Activated CD4-positive, alpha-beta memory T cell treated with anti-CD3 and anti-CD28 coated beads for 36 hours (primary cell): ENCODE measurements around the gene C16orf74. TPM values are rescaled to one million over a fixed set of nuclear protein-coding genes. Genes with fewer than 3 reads are reported as not detected.

Source experiments
- CTCF ChIA-PET: fragments of 350-600 bp; sonication (Branson Sonifier 250); formaldehyde crosslinking; loops from one replicate; lab custom pipeline; 2021; ENCODE audit warnings: antibody characterized with exemption, inconsistent platforms; lab: Charles Lee
- POLR2A ChIA-PET: fragments of 350-600 bp; sonication (Branson Sonifier 250); formaldehyde crosslinking; loops from one replicate; lab custom pipeline; 2021; ENCODE audit warnings: antibody characterized with exemption; lab: Charles Lee
- DNase-seq: peaks from one replicate; pipeline ENCODE4 v3.0.0-alpha.2; 2020
- H3K27ac Mint-ChIP-seq: one replicate; pipeline ENCODE4 v1.8.0; 2021; ENCODE audit warnings: mixed read lengths
- H3K27me3 Mint-ChIP-seq: one replicate; pipeline ENCODE4 v1.8.0; 2021; ENCODE audit warnings: mixed read lengths
- H3K36me3 Mint-ChIP-seq: one replicate; pipeline ENCODE4 v1.8.0; 2021; ENCODE audit warnings: mixed read lengths
- H3K4me1 Mint-ChIP-seq: one replicate; pipeline ENCODE4 v1.8.0; 2021; ENCODE audit warnings: low read depth, mixed read lengths
- H3K4me3 Mint-ChIP-seq: one replicate; pipeline ENCODE4 v1.8.0; 2021; ENCODE audit warnings: mild to moderate bottlenecking, mixed read lengths
- H3K9me3 Mint-ChIP-seq: one replicate; pipeline ENCODE4 v1.8.0; 2021; ENCODE audit warnings: mixed read lengths
- intact Hi-C: fragments of 100-400 bp; cut with micrococcal nuclease; formaldehyde crosslinking; loops from one replicate; pipeline ENCODE4 v1.15.1; 2023
- total RNA-seq, 2 experiments: library from RNA; stranded (reverse); gene quantifications; one replicate each; pipeline ENCODE4 v1.2.3, GENCODE V29; 2021

The C16orf74 gene
- total RNA-seq, 2 experiments from 2014 or later, result not detected

DNA sequence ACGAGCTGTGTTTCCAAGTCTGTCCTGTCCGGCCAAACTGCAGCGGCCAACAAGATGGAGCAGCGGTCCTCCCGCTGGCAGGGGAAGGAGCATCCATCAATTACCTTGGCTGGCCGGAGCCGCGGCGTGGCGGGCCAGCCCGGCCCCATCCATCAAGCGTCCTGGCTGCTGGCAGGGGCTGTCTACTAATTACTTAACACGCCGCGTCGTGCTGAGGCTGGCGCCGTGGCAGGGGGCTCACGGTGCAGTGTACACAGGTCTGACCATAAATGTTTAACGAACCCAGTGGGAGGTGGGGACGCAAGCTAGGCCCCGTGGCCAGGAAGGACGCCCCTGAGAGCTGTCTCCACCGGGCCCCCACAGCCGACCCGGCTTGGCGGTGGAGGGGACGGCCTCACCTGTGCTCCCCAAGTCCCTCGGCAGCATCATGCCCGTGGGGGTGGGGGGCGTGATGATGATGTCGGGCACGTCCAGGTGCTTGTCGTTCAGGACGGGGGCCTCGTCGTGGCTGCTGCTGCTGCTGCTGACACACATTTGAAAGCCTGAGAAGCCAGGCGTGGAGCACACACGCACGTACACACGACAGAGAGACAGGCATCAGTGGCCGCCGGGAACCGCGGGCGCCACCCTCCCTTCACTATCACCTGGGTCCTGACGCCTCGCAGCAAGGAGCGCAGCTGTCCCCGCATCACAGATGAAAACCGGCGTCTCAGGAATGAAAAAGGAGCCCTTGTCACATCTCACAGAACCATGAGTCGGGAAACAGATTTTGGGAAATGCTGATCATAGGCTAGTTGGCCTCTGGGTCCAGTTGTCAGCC lies 40.9 kb downstream of the C16orf74 start:
- Mint-ChIP-seq H3K4me3 (no peak overlapping the region), H3K27ac (no peak overlapping the region), H3K4me1 (no peaks in the 10 kb centered on the region), H3K27me3 (no peaks in the 10 kb centered on the region), H3K9me3 (peaks cover 5% of the 10 kb centered on the region), H3K36me3 (no peaks in the 10 kb centered on the region)
- intact Hi-C loops, result no loop called here
- POLR2A ChIA-PET, result no interaction called here
- no peak for DNase-seq
- CTCF ChIA-PET, result interaction anchor here (1.9 kb wide), 1 partner anchor 9 kb away, joined by 5 read pairs; no protein-coding TSS in a partner anchor

DNA sequence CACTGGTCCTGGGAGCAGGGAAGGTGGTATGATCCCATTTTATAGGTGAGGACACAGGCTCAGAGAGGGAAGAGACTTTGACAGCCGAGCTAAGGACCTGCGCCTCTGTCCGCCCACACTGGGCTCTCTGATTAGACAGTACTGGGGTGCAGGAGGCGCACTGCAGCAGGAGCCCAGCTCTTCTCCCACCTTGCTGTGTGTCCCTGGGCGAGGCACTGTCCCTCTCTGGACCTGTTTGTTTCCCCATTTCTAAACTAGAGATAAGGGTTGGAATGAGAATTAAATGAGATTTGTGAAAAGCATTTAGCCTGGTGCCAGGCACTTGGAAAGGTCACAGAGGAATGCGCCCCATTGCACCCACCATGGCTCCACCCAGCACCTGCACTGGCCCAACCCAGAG lies 42.6 kb downstream of the C16orf74 start:
- Mint-ChIP-seq H3K36me3 (no peaks in the 10 kb centered on the region), H3K4me3 (no peak overlapping the region), H3K27ac (no peak overlapping the region), H3K4me1 (no peaks in the 10 kb centered on the region), H3K9me3 (peaks cover 5% of the 10 kb centered on the region), H3K27me3 (no peaks in the 10 kb centered on the region)
- DNase-seq, result no peak
- intact Hi-C loops, result no loop called here
- ChIA-PET CTCF (interaction anchor here (1.4 to 1.9 kb wide), 2 partner anchors 9 to 11 kb away, joined by 5 to 6 read pairs; no protein-coding TSS in a partner anchor), POLR2A (no interaction called here)

DNA sequence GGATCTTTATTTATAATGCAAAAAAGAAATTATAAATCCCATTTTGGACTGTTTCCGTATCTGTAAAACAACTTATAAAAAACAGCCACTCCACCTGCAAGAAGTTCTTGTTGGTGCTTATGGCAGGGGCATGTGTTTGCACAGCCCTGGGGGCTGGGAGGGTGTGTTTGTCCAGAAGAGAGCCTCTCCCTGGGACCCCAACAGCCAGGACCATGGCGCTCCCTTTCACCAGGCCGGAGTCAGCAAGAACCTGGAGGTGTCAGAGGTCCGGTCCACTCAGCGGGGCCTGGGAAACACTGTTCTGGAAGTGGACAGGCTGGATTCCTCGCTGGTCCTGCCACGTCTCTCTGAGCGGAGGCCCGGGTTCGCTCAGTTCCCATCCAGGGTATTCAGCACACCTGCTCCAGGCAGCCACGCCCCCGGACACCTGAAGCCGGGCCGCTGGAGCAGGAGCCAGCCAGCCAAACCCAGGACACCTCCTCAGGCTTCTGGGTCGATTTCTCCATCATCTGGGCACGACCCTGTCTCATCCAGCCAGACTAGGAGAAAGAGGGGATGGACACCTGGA lies 43.3 kb downstream of the C16orf74 start:
- H3K27ac Mint-ChIP-seq, result no peak overlapping the region
- H3K36me3 Mint-ChIP-seq, result no peaks in the 10 kb centered on the region
- H3K9me3 Mint-ChIP-seq, result peaks cover 5% of the 10 kb centered on the region
- ChIA-PET POLR2A (no interaction called here), CTCF (no interaction called here)
- intact Hi-C loops, result no loop called here
- no peak overlapping the region for H3K4me3 Mint-ChIP-seq
- no peaks in the 10 kb centered on the region for H3K4me1 Mint-ChIP-seq
- H3K27me3 Mint-ChIP-seq, result no peaks in the 10 kb centered on the region
- no peak for DNase-seq

DNA sequence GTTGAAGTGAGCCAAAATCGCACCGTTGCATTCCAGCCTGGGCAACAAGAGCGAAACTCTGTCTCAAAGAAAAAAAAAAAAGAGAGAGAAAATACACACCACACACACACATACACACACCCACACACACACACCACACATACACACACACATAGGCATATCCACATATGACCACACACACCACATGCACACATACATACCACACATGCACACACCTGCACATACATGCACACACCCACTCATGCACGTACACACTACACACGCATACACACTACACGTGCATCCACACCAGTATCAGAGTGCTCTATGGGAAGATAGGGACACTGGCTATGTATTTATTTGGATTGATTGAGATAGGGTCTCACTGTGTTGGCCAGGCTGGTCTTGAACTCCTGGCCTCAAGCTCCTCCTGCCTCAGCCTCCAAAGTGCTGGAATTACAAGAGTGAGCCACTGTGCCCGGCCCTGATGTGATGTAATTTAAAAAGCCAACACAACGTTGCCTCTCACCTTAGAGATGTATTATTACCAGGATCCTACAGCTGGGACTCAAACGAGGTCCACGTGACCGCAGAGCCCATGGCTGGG lies 44.4 kb downstream of the C16orf74 start:
- ChIA-PET POLR2A (no interaction called here), CTCF (no interaction called here)
- intact Hi-C loops, result no loop called here
- peaks cover 6% of the 10 kb centered on the region for H3K9me3 Mint-ChIP-seq
- no peak overlapping the region for H3K27ac Mint-ChIP-seq
- no peaks in the 10 kb centered on the region for H3K27me3 Mint-ChIP-seq
- H3K4me1 Mint-ChIP-seq, result no peaks in the 10 kb centered on the region
- no peak for DNase-seq
- no peak overlapping the region for H3K4me3 Mint-ChIP-seq
- no peaks in the 10 kb centered on the region for H3K36me3 Mint-ChIP-seq

DNA sequence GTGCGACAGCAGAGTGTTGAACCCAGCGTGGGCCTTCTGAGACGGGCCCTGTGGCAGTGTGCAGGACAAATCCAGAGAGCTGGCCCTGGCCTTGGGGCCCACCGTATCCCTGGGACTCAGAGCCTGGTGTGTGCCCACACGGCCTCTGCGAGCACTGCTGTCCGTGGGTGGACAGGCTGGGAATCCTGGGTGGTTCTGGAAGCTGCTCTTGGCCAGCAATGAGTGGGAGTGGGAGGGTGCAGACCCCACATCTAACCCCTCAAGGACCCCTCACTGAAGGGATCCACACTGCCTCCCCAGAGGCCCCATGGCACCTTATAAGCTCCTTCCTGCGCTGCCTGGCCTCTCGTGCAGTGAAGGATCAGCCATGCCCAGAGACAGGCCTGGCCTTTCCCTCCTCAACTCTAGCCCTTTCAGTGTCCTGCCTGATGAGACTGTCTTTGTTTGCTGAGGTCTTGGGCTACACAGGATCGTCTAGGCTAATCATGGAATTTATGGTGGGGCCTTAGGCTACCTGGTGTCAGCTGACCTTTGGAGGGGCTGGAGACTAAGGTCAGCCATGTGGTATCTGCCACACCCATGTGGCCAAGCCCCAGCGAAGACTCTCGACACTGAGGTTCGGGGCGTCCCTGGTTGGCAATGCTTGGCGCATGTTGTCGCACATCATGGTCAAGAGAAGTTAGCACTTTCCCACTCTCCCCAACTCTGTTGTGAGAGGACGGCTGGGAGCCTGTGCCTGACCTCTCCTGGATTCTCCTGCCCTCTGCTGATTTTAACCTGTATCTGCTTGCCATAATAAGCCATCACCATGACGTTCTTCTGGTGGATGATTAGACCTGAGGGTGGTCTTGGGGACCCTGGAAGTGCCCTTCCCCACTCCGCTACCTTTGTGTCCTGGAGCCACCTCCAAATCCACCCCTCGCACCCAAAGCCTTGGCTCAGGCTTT lies 45.7 kb downstream of the C16orf74 start:
- CTCF ChIA-PET, result no interaction called here
- no peak overlapping the region for H3K4me3 Mint-ChIP-seq
- H3K36me3 Mint-ChIP-seq, result no peaks in the 10 kb centered on the region
- H3K27ac Mint-ChIP-seq, result no peak overlapping the region
- H3K4me1 Mint-ChIP-seq, result no peaks in the 10 kb centered on the region
- no peaks in the 10 kb centered on the region for H3K27me3 Mint-ChIP-seq
- no peak for DNase-seq
- intact Hi-C loops, result no loop called here
- POLR2A ChIA-PET, result no interaction called here
- H3K9me3 Mint-ChIP-seq, result peaks cover 7% of the 10 kb centered on the region

DNA sequence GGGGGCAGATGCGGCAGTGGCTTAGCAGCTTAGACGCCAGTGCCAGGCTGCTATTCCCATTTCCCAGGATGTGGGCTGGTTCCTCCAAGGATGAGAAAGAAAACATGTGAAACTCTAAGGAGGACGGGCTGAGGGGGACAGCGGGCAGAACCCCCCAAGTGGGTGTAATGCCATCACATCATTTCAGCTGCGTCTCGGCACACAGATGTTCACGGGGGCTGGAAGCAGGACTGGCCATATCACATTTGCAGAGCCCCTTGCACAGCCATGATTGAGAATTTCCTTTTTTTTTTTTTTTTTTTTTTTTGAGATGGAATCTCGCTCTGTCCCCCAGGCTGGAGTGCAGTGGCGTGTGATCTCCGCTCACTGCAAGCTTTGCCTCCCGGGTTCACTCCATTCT lies 46.9 kb downstream of the C16orf74 start:
- H3K36me3 Mint-ChIP-seq, result no peaks in the 10 kb centered on the region
- H3K4me3 Mint-ChIP-seq, result no peak overlapping the region
- no peaks in the 10 kb centered on the region for H3K4me1 Mint-ChIP-seq
- intact Hi-C loops, result no loop called here
- ChIA-PET POLR2A (no interaction called here), CTCF (no interaction called here)
- H3K27me3 Mint-ChIP-seq, result no peaks in the 10 kb centered on the region
- DNase-seq, result no peak
- H3K9me3 Mint-ChIP-seq, result peaks cover 7% of the 10 kb centered on the region
- H3K27ac Mint-ChIP-seq, result no peak overlapping the region

DNA sequence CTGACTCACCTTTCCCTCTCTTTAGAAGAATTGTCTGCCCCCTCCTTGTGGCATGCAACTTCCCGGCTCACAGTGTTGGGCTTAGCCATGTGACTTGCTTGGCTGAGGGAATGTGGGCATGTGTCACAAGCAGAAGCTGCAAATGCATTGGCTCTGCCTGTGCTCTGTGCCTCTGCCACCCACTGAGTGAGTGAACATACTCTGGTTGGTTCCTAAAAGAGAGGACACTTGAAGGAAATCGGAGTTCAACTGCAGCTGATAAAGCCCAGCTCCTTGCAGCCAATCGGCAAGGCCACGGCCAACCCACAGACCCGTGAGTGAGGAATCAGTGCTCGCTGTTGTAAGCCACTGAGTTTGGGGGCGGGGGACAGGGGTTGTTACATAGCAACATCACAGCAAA lies 51.3 kb downstream of the C16orf74 start:
- CTCF ChIA-PET, result no interaction called here
- DNase-seq, result no peak
- Mint-ChIP-seq H3K4me3 (no peak overlapping the region), H3K4me1 (no peaks in the 10 kb centered on the region), H3K27ac (no peak overlapping the region), H3K27me3 (peaks cover 12% of the 10 kb centered on the region), H3K36me3 (no peaks in the 10 kb centered on the region), H3K9me3 (peaks cover 7% of the 10 kb centered on the region)
- intact Hi-C loops, result no loop called here
- POLR2A ChIA-PET, result no interaction called here

DNA sequence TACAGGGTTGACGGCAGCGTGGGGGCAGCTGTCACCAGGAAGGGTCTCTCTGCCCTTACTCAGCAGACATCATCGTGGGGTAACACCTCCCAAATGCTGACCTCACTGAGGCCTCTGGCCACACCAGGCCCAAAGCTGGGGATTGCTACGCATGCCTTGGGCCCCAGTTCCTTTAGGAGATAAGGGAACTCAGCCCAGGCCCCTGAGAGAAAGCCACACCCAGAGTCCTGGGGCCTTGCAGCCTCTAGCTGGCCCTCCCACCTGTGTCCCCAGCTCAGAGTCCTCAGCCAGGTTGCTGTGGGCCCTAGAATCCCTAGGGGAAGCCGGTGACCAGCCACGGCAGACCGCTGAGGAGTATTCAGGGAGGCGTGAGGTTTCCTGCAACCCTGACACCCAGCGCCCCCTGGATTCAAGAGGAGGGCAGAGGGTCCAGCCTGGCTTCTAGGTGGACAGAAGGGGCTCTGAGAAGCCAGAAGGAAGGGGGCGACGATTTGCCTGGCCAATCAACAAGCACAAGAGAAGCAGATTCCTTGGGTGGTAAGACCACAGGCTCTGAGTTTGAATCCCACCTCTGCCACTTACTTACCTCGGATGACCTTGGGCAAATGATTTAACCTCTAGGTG lies 51.8 kb downstream of the C16orf74 start:
- Mint-ChIP-seq H3K9me3 (peaks cover 7% of the 10 kb centered on the region), H3K4me1 (no peaks in the 10 kb centered on the region), H3K27me3 (peaks cover 12% of the 10 kb centered on the region), H3K27ac (no peak overlapping the region), H3K36me3 (no peaks in the 10 kb centered on the region), H3K4me3 (no peak overlapping the region)
- ChIA-PET CTCF (no interaction called here), POLR2A (no interaction called here)
- intact Hi-C loops, result no loop called here
- DNase-seq, result no peak

DNA sequence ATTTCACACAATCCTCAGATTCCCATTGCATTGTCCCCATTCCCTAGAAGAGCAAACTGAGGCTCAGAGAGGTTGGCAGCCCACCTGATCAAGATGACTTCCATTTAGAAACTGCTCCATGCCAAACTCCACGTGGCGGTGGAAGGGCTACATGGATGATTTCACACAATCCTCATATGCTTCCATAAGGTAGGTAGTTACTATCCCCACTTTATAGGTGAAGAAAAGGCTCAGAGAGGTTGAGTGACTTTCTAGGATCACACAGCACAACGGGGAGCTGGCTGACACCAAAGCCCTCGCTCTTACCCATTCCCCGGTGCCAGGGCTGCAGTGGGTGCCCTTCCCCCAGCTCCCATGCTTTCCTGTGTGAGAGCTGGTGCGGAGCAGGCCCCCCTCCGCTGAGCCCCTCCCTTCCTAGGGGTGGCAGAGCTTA lies 52.4 kb downstream of the C16orf74 start:
- H3K27me3 Mint-ChIP-seq, result peaks cover 12% of the 10 kb centered on the region
- H3K36me3 Mint-ChIP-seq, result no peaks in the 10 kb centered on the region
- no peak overlapping the region for H3K27ac Mint-ChIP-seq
- no peaks in the 10 kb centered on the region for H3K4me1 Mint-ChIP-seq
- DNase-seq, result no peak
- ChIA-PET CTCF (no interaction called here), POLR2A (no interaction called here)
- H3K9me3 Mint-ChIP-seq, result peaks cover 7% of the 10 kb centered on the region
- H3K4me3 Mint-ChIP-seq, result no peak overlapping the region
- intact Hi-C loops, result no loop called here

DNA sequence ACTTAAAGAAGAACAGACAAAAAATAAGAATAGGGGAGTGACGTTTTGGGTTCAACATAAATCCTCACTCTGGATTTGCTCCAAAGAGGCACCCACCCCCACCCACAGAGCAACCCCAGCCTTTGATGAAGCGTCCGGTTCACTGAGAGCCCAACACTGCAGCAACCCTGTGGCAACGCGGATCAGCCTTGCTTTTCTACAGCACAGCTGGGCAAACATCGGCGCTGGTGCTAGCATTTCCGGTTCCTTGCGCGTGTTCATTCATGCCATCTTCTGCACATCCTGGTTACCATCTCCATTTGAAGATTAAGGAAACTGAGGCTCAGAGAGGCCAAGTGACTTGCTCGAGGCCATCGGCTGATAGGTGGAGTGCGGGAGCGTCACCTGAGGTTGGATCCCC lies 53.5 kb downstream of the C16orf74 start:
- no peak overlapping the region for H3K27ac Mint-ChIP-seq
- DNase-seq, result no peak
- POLR2A ChIA-PET, result no interaction called here

DNA sequence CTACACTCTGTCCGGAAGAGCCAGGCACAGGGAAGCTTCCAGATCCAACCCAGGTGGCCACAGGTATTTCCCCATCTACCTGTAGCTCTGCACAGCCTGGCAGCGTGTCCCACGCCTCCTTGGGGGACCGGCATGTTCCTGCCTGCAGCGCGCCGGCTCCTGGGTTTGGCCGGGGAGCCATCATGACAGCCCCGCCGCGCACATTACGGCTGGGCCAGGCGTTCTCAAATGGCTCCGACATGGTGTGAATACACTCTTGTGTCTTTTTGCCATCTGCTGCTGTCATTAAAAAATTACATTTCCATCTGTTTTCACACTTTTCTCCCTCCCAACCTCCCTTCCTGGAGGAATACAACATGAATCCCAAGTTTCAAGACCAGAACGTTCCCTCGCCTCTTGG lies 54.1 kb downstream of the C16orf74 start:
- ChIA-PET POLR2A (no interaction called here), CTCF (interaction anchor here (1.2 to 2.1 kb wide), 2 partner anchors 20 to 38 kb away, joined by 5 read pairs; no protein-coding TSS in a partner anchor)
- H3K27ac Mint-ChIP-seq, result no peak overlapping the region

More for the DNA sequence above, 53.5 kb downstream of the C16orf74 start:
- CTCF ChIA-PET, result interaction anchor here (2.1 kb wide), 1 partner anchor 38 kb away, joined by 5 read pairs; no protein-coding TSS in a partner anchor
- intact Hi-C loops, result no loop called here
- Mint-ChIP-seq H3K9me3 (peaks cover 7% of the 10 kb centered on the region), H3K4me1 (no peaks in the 10 kb centered on the region), H3K27me3 (peaks cover 12% of the 10 kb centered on the region), H3K4me3 (no peak overlapping the region), H3K36me3 (no peaks in the 10 kb centered on the region)

More for the DNA sequence above, 54.1 kb downstream of the C16orf74 start:
- Mint-ChIP-seq H3K4me3 (no peak overlapping the region), H3K4me1 (no peaks in the 10 kb centered on the region), H3K9me3 (peaks cover 4% of the 10 kb centered on the region), H3K36me3 (no peaks in the 10 kb centered on the region), H3K27me3 (peaks cover 12% of the 10 kb centered on the region)
- no peak for DNase-seq
- intact Hi-C loops, result no loop called here
